Loucy (cell line): ENCODE results near the gene PPFIA1.

Experiments
- EZH2phosphoT487 ChIP-seq: fragments of 200-600 bp; IDR thresholded peaks from 2 replicates; pipeline ENCODE4 v1.6.1; 2018; ENCODE audit warnings: antibody characterized with exemption, mild to moderate bottlenecking, moderate library complexity, borderline replicate concordance
- TF ChIP-seq, protein P1 (sequence below): fragments of 200-600 bp; sonication (generic); conservative IDR thresholded peaks from 2 replicates; pipeline ENCODE4 v1.5.1; 2014; ENCODE audit warnings: mild to moderate bottlenecking, antibody characterized with exemption, low read length

DNA sequence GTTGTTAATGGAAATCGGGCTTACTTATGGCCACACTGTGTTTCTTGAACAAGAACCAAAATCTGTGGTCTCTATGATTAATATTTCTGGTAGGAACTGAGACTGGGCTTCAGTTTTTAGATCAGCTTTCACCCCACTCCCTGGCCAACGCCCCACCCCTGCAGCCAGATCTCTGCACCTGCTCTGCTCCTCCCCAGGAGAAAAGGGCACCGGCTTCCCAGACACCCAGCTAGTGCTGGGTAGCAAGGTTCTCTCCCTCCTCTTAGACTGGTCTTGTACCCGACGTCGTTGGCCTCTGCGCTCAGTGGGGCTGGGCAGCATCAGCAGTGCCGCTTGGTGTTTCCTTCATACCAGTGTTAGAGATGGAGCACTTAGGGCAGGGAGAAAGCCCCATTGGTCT is 110.9 kb downstream of the PPFIA1 start:
- TF ChIP-seq, protein P1, sequence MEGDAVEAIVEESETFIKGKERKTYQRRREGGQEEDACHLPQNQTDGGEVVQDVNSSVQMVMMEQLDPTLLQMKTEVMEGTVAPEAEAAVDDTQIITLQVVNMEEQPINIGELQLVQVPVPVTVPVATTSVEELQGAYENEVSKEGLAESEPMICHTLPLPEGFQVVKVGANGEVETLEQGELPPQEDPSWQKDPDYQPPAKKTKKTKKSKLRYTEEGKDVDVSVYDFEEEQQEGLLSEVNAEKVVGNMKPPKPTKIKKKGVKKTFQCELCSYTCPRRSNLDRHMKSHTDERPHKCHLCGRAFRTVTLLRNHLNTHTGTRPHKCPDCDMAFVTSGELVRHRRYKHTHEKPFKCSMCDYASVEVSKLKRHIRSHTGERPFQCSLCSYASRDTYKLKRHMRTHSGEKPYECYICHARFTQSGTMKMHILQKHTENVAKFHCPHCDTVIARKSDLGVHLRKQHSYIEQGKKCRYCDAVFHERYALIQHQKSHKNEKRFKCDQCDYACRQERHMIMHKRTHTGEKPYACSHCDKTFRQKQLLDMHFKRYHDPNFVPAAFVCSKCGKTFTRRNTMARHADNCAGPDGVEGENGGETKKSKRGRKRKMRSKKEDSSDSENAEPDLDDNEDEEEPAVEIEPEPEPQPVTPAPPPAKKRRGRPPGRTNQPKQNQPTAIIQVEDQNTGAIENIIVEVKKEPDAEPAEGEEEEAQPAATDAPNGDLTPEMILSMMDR = no peak
- TF ChIP-seq EZH2phosphoT487 = no peak
